NOMO-1 treated with DMSO at 0.1 percent for 48 hours (cell line): Measurements from ENCODE around the gene LRRN2.

ENCODE experiments used
- DNase-seq: peaks from one replicate; lab custom pipeline; 2025; ENCODE audit not compliant: unreplicated experiment; lab: John Stamatoyannopoulos, UW

The LRRN2 gene

GRCh38 chr1:204712708-204713430 is 27.3 kb upstream of the LRRN2 start:
- no peak for DNase-seq

DNA sequence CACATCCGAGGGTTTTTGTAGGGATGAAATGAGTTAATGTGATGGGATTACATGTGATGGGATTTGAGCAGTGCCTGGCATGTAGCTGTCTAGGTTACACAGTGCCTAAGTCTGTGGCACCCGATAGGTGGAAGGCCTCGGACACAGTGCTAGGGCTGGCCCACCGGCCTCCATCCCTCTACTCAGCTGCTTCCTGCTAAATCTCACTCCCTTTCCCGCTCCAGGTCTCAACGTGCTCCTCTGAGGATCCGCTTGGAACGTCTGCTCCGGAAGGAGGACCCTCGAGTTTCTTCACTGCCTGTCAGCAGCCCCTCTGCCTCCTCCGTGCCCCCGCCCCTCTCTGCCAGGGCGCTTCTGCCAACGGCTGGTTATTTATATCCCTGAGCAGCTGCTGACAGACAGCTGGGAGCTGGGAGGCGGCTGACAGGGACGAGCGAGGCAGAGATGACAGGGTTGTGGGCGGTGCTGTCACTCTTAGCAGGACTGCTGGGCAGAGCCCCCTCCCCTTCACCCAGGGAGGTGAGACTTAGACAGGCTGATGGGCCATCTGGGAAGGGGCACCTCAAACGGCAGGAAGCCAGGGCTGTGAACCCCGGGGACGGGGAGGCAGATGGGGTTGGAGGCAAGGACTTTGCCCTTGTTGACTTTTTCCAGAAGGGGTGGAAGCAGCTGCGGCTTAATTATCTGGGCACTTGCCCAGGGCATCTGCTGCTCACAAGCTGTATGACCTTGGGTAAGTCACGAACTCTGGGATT is 26.6 kb upstream of the LRRN2 start:
- no peak for DNase-seq

DNA sequence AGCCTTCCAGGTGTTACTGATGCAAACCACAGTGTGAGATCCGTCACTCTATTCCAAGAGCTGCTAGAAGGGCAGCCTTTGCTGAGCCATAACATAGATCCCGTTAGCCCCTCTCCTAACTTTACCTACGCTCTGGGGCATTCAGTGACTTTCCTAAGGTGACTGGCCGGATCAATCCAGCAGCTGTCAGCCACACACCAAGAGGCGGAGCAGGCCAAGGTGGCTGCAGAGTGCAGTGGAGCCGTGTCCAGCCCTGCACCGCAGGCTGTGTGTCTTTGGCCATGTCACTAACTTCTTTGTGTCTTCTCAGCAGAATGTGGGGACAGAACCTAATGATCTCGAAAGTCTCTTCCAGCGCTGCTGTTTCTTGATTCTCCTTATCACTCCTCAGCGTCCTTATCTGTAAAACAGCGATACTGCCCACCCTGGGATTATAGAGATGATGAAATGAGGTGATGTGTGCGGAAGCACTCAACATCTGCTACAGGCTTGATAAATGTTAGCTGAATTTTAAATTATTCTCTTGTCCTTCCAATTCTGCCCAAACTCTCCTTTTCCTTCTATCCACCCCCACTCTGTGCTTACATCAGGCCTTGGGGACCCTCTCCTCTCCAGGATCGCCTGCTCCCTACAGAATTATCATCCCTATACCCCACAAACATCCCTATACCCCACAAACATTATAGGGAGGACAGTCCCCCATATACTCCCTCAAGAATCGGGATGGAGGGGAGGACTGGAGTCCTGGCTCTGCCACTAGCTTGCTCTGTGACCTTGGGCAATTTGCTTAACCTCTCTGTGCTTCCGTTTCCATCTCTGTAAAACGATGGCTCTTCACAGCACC is 25.8 kb upstream of the LRRN2 start:
- no peak for DNase-seq

DNA sequence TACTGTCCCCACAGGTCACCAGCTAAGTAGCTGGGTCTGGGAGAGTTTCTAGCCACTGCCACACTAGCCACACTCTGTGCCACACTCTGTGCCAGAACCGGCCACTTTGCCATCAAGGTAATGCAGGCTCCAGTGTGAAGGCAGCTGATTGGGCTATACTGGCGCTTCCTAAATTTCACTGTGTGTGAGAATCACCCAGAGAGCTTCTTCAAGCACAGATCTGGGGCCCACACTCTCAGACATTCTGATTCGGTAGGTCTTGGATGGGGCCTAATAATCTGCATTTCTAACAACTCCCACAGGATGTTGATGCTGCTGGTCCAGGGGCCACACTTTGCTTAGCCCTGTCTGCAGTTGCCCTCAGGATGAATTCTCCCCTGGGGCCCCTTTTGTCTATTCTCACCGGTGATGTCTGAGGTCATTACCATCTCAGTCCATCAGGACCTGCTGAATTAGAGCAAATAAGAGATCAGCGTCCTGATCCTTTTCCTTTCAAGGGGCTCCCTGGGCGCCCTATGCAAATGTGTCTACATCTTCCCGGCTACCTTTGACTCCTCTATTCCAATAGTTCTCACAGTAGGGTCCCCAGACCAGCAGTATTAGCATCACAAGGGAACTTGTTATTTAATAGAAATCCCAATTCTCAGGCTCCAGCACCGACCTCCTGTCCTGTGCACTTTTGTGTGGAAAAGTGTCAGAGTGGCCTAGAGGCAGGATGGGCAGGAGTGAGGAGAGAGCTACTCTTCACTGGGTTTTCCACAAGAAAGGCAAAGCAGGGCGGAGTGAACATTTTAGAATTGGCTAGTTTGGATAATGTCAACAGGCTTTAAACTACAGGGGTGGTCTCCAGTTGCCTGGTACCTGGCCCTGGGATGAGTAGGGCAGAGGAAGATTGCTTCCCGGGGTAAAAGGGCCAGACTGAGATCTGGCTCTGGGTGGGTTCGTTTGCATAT is 24.7 kb upstream of the LRRN2 start:
- no peak for DNase-seq

DNA sequence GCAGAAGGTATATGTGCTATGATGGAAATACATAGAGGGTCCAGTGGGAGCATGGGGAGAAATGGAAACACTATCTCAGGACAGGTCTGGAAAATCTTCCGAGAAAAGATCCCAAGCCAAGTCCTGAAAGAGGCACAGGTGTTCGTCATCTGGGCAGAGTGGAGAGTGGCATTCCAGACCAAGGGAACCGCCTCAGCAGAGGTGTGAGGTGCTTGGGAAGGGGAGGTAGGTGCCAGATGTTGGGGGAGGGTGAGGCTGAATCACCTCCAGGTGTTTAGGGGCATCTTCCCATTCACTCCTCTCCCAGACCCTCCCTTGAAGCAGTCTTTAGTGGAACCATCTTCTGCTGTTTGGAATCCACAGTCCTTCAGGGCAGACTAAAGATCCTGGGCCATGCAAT is 23.5 kb upstream of the LRRN2 start:
- DNase-seq, result no peak

DNA sequence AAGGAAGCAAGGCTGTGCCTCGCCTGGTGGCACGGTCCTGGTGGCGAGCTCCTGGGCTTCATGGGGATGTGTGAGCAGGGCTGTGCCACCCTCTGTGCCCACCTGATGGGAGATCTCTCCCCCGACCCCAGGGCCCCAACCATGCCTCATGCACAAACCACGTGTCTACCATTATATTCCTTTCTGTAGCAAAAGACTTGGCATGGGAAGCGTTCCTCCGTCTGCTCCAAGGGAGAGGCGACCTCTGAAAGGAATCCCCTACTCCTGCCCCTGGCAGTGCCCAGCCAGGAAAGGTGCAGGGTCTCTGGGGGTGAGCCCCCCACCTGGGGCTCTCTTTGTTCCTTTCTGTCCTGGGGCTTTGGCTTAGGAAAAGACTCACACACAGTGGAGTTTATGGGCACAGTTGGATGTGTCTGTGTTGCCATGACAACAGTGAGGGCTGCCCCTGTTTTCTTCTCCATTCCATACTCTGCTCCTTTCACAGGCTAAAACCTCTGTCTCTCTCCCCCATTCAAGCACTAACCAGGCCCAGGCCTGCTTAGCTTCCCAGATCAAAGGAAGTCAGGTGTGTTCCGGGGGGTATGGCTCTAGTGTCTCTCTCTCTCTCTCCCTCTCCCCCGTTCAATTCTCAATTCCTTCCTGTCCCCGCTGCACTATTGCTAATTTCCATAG is 21.4 kb upstream of the LRRN2 start:
- DNase-seq, result no peak

DNA sequence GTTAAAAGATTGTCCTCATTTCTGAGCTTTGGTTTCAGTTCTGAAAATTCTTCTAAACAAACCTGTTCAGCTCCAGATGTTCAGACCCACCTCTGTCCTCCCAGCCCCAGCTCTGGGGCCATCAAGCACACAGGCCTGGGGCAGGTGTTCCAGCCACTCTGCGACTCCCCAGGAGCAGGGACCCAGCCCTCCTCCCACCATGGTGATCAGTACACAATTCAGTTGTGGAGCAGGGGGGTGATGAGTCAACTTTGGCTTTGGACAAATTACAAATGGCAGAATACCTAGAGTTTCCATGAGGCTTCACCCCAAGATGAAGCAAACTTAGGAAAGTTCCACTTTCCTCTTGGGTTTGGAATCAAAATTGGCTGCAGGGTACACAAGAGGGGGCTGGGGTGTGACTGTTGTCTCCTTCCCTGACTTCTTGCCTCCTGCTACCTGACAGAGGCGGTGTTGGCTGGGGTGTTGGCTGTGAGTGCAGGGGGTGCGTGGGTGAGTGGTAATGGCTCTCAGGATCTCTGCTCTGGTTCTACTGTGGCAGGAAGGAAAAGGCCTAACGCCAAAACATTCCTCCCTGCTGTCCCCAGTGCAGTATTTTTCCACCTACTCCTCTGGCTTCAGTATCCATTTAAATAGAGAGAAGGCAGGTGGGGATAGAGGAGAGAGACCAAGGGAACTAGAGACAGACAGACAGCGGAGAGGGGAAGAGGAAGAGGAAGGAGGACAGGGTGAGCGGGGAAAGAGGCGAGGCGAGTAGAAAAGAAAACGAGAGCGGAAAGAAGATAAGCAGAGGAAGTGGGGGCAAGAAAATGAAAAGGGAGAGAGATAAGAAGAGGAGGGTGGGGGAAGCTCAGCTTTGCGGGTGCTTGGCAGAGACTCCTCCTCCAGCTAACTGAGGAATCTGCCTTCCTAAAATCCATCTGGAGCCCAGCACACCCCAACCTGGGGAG is 20.6 kb upstream of the LRRN2 start:
- no peak for DNase-seq

GRCh38 chr1:204705493-204705811 is 19.9 kb upstream of the LRRN2 start:
- no peak for DNase-seq

DNA sequence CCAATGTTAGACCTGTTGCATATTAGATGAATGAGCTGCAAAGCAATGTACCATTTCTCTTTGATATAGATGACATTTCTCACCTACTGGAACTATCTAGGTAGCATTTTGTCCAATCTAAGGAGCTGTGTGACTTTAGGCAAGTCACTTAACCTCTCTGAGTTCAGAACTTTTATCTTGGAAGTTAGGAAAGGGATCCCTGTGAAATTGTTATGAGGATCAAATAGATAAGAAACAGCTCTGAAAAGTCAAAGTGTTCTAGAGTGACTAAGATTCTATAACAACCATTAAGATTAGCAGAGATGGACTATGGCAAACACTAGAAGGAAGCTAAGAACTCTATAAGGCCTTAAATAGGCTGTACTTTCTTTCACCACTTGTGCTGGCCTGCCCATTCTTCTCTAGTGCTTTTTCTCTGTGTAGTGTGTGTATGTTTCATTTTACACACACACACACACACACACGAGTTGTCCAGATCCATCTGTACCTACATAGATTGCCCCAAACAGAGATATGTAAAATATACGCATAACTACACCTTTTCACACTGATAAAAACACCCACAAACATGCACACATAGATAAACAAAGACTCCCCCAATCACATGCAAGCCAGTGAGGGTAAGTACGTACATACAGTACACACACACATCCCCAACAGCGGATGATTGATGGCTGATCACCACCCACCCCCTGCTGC is 19.4 kb upstream of the LRRN2 start:
- no peak for DNase-seq

GRCh38 chr1:204703826-204704612 is 18.5 kb upstream of the LRRN2 start:
- DNase-seq, result no peak

GRCh38 chr1:204703268-204703664 is 17.7 kb upstream of the LRRN2 start:
- DNase-seq, result no peak

DNA sequence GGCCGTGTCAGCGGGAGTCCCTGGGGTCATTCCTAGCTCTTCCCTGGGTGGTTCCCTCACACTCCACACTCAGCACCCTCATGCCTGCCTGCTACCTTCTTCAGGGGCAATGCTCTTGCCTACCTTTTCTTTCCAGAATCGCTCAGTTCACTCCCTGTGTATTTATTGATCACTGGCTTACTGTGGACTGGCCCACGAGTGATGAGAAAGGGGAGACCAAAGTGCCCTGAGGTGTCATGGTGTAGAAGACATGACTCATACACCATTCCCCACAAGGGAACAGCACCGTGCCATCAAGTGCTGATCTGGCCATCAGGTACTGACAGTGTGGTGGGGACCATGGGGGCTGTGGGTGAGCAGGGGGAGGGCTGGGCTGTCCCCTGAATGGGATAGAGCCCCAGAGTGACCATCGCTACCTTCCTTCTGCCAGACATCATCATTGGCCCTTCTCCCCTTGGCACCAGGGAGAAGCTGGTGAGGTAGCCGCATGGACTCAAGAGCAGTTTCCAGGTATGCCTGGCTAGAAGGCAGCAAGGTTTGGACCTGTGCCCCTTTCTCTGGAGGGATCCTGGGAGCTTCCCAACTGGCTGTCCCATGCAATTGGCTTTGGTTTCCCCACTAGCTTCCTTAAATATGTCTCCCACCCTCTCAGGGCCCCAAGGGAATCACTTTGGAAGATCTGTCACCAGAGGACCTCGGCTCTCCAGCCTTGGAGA is 17.2 kb upstream of the LRRN2 start:
- DNase-seq, result no peak

GRCh38 chr1:204701229-204701628 is 15.7 kb upstream of the LRRN2 start:
- DNase-seq, result no peak

DNA sequence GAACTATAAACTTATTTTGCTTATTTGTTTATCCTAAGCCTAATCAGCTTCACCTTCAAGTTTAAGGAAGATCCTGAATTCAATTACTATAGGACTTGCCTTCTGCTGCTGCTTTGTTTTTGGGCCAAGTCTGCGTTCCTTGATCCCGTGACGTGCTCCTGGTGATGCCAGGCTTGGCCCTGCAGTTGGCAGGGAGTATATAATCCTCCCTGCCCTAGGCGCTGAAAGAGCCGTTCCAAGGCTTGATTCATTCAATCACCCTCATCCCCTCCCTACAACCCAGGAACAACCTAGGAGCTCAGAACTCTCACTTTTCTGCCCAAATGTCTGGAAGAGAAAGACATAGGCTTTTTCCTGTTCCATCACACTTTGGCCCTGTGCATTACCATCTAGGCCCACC is 12.4 kb upstream of the LRRN2 start:
- no peak for DNase-seq

GRCh38 chr1:204696606-204697005 is 11.1 kb upstream of the LRRN2 start:
- no peak for DNase-seq

- no peak for DNase-seq
Observed at GRCh38 chr1:204695692-204696091, 10.2 kb upstream of the LRRN2 start.

DNA sequence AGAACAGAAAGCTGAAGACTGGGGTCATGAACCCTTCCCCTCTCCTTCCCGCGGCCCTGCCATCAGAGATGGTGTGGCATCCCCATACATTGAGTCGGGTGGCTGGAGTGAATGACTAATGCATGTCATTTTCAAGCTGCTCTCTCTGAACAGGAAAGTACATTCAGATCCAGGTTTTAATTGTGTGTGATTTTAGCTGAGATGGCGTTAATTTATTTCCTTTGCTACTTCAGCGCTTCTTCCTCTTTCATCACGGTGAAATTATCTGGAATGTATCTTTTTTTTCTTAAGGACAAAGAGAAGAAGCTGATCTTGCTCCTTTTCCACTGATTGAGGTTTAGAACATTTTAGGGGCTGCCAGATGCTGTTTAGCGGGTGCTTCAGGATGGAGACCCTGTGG is 8.6 kb upstream of the LRRN2 start:
- DNase-seq, result no peak
